Adipocyte (in vitro differentiated cells): ENCODE data around the gene GDI2.

Experiments used
- DNase-seq: peaks from one replicate; pipeline ENCODE4 v3.0.0-alpha.2; 2015; ENCODE audit warnings: low read depth
- H3K27me3 ChIP-seq: replicated peaks from 2 replicates; pipeline ENCODE4 v1.7.0; 2013; ENCODE audit warnings: mild to moderate bottlenecking, low read length, moderate library complexity; ENCODE audit not compliant: control insufficient read depth, insufficient read depth
- H3K36me3 ChIP-seq: 2 replicates; pipeline ENCODE4 v1.7.0; 2013; ENCODE audit warnings: low read length, mild to moderate bottlenecking, moderate library complexity; ENCODE audit not compliant: control insufficient read depth, insufficient read depth, severe bottlenecking
- H3K4me1 ChIP-seq: 2 replicates; pipeline ENCODE4 v1.7.0; 2013; ENCODE audit warnings: mild to moderate bottlenecking, low read length, moderate library complexity; ENCODE audit not compliant: control insufficient read depth, insufficient read depth
- H3K4me3 ChIP-seq: 2 replicates; pipeline ENCODE4 v1.7.0; 2013; ENCODE audit warnings: mild to moderate bottlenecking, low read length, moderate library complexity
- H3K9ac ChIP-seq: 2 replicates; pipeline ENCODE4 v1.7.0; 2013; ENCODE audit warnings: mild to moderate bottlenecking, low read length, moderate library complexity
- H3K9me3 ChIP-seq: 2 replicates; pipeline ENCODE4 v1.7.0; 2013; ENCODE audit warnings: mild to moderate bottlenecking, low read length, moderate library complexity; ENCODE audit not compliant: control insufficient read depth

The GDI2 gene

GRCh38 chr10:5818894-5819293 is 5.7 kb upstream of the GDI2 start:
- Histone ChIP-seq H3K4me1 (peaks cover 10% of the 10 kb centered on the region), H3K9ac (no peak overlapping the region), H3K27me3 (no peaks in the 10 kb centered on the region), H3K4me3 (no peak overlapping the region), H3K9me3 (no peaks in the 10 kb centered on the region), H3K36me3 (no peaks in the 10 kb centered on the region)
- DNase-seq, result no peak

DNA sequence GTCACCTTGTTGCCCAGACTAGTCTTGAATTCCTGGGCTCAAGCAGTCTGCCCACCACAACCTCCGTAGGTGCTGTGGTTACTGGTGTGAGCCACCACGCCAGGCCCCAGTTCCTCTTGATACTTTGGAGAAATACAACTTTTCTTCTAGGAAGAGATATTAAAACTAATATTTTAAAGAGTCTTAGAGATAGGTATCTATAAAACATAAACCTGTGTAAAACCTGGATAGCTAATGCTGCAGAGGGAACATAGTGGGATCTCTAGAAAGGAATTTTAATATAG is 4.8 kb upstream of the GDI2 start:
- Histone ChIP-seq H3K4me1 (peaks cover 12% of the 10 kb centered on the region), H3K4me3 (no peak overlapping the region), H3K9ac (no peak overlapping the region), H3K36me3 (no peaks in the 10 kb centered on the region), H3K9me3 (no peaks in the 10 kb centered on the region), H3K27me3 (no peaks in the 10 kb centered on the region)
- DNase-seq, result no peak

GRCh38 chr10:5817322-5818047 is 4.3 kb upstream of the GDI2 start:
- Histone ChIP-seq H3K4me3 (no peak overlapping the region), H3K36me3 (no peaks in the 10 kb centered on the region), H3K27me3 (no peaks in the 10 kb centered on the region), H3K9me3 (no peaks in the 10 kb centered on the region), H3K4me1 (peaks cover 12% of the 10 kb centered on the region), H3K9ac (no peak overlapping the region)
- no peak for DNase-seq

GRCh38 chr10:5816170-5816569 is 2.9 kb upstream of the GDI2 start:
- no peaks in the 10 kb centered on the region for H3K9me3 ChIP-seq
- H3K36me3 ChIP-seq, result no peaks in the 10 kb centered on the region
- no peak for DNase-seq
- H3K27me3 ChIP-seq, result no peaks in the 10 kb centered on the region
- H3K4me1 ChIP-seq, result peaks cover 18% of the 10 kb centered on the region
- no peak overlapping the region for H3K9ac ChIP-seq
- H3K4me3 ChIP-seq, result no peak overlapping the region

DNA sequence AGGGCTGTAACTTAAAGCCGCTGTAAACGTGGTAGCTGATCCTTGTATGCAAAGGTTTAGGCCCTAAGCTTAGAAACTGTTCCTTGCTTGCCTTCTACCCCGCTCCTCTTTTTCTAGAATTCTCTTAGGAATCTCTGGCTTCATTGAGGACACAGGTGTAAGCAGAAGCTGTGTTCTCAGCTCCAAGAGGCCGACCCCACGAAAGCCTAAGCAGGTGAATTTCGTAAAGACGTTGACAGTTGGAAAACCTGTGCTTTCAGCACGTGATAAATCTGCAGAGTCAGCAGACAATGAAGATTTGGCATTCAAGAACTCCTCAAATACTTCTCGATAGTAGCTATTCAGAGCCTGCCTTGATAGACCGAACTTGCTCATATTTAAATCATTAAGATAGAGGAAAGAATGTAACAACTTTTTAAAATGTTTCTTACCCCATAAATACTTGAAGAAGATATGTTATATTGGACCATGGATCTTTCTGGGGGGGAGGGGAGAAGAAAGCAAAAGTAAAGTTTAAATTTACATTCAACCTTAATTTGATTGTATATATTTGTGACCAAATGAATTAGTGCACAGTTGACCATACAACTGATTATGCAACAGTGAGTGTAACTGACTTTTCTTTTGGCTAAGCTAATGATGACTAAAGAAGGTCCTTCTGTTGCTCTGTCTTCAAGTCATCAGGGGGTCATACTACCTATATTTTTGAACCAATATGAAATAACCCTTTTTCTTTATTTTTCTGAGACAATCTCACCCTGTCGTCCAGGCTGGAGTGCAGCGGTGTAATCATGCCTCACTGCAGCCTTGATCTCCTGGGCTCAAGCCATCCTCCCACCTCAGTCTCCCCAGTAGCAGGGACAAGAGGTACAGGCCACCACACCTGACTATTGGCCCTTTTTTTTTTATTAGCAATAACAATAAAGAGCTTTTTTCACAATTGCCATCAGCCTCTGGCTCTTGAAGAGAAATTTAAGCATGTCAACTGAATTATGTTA is 1.2 kb upstream of the GDI2 start:
- Histone ChIP-seq H3K4me1 (peaks cover 36% of the 10 kb centered on the region), H3K36me3 (no peaks in the 10 kb centered on the region), H3K9ac (peak overlapping the region; percentile 100), H3K9me3 (no peaks in the 10 kb centered on the region), H3K27me3 (no peaks in the 10 kb centered on the region), H3K4me3 (peak overlapping the region; percentile 100)
- peak; percentile 41 for DNase-seq

DNA sequence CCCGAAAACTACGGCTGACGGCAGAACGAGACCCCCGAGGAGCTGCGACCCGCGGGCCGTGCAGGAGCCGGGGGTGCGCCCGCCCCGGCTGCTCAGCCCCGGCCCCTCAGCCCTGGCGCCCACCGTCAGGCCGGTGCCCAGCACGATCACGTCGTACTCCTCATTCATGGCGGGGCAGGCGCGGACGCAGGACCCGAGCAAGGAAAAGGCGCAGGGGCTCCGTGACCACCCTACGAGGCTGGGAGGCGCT is 218 bp downstream of the GDI2 start:
- Histone ChIP-seq H3K36me3 (no peaks in the 10 kb centered on the region), H3K4me3 (peak overlapping the region; percentile 100), H3K27me3 (no peaks in the 10 kb centered on the region), H3K9me3 (no peaks in the 10 kb centered on the region), H3K9ac (peak overlapping the region; percentile 100), H3K4me1 (peaks cover 40% of the 10 kb centered on the region)
- DNase-seq, result no peak

DNA sequence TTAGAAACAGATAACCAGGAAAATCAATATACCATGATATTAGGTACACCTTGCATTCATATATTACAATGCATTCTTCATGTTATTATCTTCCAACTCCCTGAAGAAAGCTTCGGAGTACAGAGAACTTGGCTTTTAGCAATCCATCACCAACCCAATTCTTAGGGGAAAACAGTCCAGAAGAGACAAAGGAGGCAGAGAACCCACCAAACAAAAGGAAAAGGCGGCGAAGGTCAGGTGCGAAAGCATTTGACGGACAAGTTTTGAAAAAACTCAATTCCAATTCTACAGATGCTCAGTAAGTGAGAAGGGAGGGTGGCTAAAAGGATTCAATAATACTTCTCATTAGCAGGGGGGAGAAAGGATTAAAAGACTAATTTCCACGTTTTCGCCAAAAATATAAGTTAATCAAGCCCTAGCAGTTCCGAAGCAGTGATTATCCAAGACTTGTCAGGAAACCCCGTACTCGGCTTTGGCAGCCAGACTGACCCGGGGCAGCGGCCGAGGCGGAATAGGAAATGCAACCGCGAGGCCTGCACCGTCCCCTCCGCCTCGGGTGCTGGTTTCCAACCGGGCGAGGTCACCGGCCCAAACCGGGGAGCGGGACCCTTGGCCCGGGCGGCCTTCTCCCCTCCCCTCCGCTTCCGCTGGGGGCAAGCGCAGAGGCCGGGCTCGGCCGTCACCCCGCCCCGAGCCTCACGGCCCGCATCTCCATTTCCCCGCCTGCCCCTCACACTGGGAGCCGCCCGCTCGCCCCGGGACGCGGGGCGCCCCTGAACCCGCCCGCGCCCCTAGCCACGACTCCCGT is 747 bp downstream of the GDI2 start:
- H3K9ac ChIP-seq, result peak overlapping the region; percentile 100
- no peaks in the 10 kb centered on the region for H3K9me3 ChIP-seq
- peak; percentile 60 for DNase-seq
- H3K27me3 ChIP-seq, result no peaks in the 10 kb centered on the region
- H3K4me1 ChIP-seq, result peaks cover 40% of the 10 kb centered on the region
- H3K36me3 ChIP-seq, result no peaks in the 10 kb centered on the region
- H3K4me3 ChIP-seq, result peak overlapping the region; percentile 100

GRCh38 chr10:5811387-5811821 is 1.8 kb downstream of the GDI2 start:
- H3K36me3 ChIP-seq, result no peaks in the 10 kb centered on the region
- DNase-seq, result peak; percentile 67
- H3K27me3 ChIP-seq, result no peaks in the 10 kb centered on the region
- no peaks in the 10 kb centered on the region for H3K9me3 ChIP-seq
- peak overlapping the region; percentile 100 for H3K4me3 ChIP-seq
- peak overlapping the region; percentile 100 for H3K9ac ChIP-seq
- H3K4me1 ChIP-seq, result peaks cover 46% of the 10 kb centered on the region

DNA sequence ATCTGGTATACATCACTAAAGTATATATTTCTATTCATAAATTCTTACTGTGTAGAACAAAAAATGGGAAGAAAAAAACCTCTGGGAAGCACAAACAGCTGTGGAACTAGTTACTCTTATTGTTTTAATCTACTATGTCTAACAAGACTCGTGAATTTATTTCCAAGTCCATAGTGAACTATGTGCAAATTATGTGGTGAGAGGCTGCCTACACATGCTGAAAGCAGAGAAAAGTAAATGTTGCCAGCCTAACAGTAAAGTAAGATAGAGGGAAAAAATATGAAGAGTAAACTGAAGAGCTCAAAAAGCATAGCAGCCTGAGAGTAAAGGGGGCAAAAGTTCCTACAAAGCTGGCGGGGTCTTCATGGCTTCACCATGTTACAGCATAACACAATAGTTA is 3.0 kb downstream of the GDI2 start:
- DNase-seq, result peak; percentile 9
- Histone ChIP-seq H3K4me3 (peak overlapping the region; percentile 100), H3K9ac (peak overlapping the region; percentile 100), H3K27me3 (no peaks in the 10 kb centered on the region), H3K36me3 (no peaks in the 10 kb centered on the region), H3K9me3 (no peaks in the 10 kb centered on the region), H3K4me1 (peaks cover 50% of the 10 kb centered on the region)

DNA sequence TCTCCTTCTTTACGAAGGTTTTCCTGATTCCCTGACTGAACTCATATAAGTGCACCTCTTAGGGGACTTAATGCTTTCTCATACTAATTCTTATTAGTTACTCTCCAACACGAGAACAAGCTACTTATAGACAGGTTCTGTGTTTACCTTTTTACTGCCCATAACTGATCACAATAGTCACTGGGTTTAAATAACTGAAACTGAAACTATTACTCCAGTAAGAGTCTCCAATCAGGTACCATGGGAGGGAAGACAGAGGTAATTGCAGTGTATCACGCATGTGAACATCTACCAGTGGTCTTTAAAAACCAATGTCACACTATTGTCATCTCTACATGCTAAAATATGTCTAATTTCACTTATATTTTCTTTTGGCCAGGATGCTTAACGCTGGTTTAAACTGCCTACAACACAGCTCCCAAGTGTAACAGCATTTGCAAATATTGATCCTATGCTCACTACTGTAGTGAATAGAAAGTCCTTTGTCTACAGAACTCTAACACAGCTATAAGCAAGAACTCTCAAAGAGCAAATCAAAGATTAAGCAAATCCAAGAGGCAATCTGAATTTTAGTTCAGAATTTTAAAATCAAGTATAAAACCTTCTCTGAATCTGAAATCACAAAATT is 3.6 kb downstream of the GDI2 start:
- DNase-seq, result peak; percentile 18
- Histone ChIP-seq H3K9ac (peak overlapping the region; percentile 100), H3K4me1 (peaks cover 47% of the 10 kb centered on the region), H3K4me3 (peak overlapping the region; percentile 100), H3K27me3 (no peaks in the 10 kb centered on the region), H3K36me3 (no peaks in the 10 kb centered on the region), H3K9me3 (no peaks in the 10 kb centered on the region)
